EL (cell line): ENCODE data around the gene NOD1.
"Not testable (repeated sequence)": the region's sequence is repeated elsewhere in the genome, so short reads cannot be mapped to it uniquely, and the experiment has no call there.

Experiments
- DNase-seq: peaks from one replicate; pipeline ENCODE4 v3.0.0-alpha.2; 2016

The NOD1 gene

DNA sequence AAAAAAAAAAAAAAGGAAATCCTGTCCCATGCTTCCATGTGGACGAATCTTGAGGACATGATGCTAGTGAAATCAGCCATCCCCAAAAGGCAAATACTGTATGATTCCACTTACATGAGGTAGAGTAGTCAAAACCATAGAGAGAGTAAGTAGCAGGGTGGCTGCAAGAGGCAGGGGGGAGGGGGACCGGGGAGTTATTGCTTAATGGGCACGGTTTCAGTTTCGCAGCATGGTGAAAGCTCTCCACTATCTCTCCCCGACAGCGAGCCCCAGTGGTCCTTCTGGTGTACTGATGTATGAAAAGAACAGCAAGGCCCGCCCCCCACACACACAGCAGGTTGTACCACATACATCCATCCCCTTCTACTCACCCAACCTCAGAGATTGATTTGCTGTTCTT, 32.8 kb downstream of the NOD1 start:
- DNase-seq, result peak; percentile 36

DNA sequence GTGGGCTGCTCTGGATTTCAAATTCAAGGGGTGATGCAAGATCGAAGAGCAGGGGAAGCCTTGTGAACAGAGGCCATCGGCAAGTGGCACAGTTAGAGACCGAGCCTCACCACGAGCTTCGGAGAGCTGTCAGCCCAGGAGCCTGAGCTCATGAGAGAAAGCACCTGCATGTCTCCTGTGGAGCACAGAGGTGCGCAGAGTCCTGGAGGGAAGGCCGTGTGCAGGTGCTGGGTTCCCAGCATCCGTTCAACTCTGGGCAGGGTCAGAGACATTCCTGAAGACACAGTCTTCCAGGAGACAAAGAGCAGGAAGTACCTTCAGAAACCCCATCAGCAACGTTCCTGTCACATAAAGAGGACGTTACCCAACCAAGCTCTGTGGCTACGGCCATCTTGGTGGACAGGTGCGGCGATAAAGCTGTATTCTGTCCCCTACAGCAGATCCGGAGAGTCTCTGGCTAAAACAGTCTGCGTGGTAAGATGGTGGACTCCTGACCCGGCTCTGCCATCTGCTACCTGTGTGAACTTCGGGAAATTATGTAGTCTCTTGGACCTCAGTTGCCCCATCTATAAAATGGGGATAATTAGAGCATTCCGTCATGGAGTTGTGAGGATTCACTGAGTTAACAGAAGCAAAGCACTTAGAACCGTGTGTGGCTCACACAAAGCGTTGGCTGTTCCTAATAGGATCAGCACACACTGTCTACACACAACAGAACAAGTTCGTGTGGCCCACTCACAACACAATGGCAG, 40.6 kb downstream of the NOD1 start:
- DNase-seq, result no peak

DNA sequence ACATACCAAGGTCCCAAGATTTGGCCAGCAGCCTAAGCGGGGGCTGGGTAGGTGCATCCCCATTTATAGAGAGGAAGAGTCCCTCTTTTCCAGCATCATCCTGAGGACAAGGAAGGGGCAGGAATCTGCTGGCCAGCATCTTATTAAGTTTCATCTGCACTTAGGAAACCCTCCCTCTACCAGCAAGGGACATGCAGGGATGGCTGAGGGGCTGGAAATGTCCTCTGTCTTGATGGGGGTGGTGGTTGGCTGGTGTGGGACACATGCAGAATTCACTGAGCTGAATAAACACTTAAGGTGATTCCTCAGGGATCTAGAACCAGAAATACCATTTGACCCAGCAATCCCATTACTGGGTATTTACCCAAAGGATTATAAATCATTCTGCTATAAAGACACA, 42.1 kb downstream of the NOD1 start:
- no peak for DNase-seq

DNA sequence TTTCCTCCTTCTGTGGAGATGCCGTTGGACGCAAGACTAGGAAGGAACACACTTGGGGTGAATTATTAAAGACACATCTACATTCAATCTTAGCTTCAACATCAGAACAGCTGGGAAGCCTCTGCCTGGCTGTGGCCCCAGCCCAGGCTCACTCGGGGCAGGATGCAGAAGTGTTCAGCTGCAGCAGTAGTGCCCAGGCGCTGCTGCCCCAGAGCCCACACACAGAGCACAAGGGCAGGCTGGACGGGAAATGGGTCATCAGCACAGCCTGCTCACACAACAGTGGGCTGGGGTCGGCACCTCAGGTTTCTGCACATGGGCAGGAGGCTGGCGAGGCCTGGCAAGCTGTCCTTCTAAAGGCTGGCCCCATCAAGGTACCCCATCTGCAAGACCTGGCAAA, 42.5 kb downstream of the NOD1 start:
- DNase-seq, result no peak

DNA sequence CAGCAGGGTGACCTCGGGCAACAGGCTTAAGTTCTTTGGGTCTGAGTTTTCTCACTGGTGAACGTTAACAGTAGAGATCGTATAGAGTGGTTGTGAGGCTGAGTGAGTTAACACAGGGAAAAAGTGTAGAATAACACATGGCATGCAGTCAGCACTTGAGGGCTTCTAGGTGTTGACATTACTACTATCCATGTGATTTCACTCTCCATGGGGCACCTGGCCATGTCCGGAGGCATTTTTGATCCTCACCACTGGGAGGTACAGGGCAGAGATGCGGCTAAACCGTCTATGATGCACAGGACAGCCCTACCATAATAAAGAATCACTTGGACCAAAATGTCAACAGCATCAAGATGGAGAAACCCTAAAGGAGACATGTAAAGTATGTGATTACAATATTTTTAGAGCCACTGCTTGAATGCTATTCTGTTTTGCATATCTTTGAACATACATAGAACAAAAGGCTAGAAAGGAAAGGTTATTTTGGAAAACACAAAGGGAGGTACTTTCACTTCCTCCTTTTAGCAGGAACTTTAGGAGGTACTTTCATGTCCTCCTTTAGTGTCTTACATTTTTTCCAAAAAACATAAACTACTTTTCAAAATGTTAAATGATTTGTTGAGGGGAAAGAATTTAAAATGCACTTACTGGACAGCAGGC, 44.3 kb downstream of the NOD1 start:
- no peak for DNase-seq

DNA sequence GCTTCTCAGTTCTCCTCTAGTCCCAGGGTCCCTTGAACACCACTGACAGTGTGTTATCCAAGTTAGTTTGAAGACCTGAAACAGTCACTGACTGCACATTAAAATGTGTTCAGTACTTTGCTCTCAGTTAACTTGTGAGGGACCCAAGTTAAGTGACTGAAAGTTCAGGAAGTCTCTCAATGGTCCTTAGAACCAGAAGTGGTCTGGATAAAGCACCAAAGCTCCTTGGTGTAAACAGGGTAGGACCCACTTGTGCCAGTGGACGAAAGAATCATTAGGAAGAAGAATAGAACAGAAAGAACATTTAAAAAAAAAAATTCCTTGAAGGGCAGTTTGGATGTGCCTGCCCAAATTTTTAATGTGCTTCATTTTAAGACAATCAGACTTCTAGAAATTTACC, 45.1 kb downstream of the NOD1 start:
- no peak for DNase-seq

DNA sequence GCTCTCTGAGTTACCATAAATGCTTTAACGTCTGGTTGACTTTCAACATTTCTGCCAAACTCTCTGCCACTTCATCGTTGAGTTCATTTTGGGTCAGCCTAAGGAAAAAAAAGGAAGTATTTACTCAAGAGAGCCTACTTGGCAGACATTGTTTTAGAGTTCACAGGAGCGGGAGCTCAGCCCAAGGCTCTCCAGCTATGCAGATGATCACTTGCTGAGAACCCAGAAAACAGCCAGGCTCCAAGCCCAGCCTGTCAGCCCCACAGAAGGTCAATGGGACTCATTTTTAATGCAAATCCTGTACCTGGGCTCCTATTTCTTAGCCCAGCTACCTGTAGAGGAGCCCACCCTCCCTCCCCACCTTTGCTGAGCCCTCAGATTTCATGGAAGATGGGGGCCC, 45.5 kb downstream of the NOD1 start:
- no peak for DNase-seq

DNA sequence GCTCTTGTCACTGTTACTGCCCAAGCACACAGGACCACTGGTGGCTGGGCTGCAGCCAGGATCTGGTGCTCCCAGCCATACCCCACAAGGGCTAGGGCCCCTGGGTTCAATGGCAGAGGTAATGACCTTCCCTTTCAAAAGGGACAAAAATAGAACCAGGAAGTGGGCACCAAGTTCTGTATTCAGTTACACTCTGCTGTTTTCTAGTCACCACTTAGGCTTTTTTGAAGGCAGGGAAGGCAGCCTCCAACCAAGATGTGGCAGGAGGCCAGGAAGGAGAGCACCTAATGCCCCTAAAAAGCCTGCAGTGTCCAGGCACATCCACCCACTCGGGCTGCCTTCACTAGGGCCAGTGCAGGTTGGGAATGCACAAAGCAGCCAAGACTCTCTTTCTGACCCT, 47.8 kb downstream of the NOD1 start:
- no peak for DNase-seq

DNA sequence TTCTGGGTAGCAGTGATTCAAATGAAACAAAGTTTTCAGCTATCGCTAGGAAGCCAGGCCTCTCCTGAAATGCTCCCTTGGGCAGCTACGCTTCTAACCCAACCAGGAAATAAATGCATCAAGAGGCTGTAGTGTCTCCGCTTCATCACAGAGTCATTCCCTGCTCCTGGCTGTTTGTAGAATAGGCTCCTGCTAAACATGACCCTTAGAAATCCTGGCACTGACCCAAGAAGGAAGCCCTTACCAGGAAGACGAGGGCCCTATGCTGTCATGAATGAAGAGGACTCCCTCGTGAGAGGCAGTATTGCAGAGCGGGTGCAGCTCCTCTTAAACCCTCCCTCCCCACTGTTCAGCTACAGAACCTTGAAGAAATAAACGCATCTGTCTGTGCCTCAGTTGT, 48.3 kb downstream of the NOD1 start:
- no peak for DNase-seq

DNA sequence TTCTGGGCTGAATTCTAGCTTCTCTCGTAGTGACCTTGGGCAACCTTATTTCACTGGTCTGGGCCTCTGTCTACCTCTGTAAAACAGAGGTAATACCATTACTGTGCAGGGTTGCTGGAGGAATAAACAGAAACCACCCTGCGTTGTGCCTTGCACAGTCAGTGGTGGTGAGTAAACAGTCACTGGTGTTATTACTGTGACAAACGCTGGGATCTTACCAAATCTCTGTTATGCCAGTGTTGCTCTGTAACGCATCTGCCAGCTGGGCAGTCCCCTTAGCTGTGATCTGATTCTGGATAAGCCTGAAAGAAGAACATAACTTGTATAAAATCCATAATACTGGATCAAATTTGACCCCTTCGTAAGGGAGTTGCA, 49.4 kb downstream of the NOD1 start:
- DNase-seq, result no peak

DNA sequence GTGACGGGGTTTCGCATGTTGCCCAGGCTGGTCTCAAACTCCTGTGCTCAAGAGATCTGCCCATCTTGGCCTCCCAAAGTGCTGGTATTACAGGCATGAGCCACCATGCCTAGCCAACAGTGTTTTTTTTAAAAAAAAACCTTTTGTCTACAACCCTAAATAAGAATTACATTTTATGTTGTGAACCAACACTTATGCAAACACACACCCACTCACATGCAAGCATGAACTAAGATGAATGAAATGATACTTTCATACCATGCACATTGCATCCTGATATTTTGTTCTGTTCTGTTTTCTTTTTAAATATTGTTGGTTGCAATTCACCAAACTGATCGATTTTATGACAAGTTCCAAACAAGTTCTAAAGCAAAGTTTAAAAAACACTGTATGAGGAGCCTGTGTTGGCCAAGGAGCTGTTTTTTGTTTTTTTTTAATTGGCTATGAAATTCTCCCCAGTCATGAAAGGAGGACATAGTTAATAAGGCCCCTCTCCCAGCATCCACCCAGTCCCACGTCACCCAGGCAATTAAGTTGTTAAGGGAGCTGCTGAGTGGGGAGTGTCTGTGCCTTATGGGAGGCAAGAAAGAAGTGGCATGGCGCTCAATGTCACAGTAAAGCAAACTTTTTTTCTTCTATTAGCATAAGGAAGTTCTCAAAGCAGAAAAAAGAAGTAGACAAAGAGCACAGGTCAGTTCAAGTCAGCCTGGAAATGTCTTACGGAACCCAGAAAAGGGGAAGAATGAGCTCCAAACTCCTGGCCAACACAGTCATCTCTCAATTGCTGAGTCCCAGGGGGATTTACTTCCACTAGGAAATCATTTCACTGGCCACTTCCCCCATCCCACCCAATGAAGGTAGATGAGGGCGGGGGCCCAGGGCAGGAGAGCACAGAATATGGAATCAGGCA, 50.1 kb downstream of the NOD1 start:
- DNase-seq, result no peak

DNA sequence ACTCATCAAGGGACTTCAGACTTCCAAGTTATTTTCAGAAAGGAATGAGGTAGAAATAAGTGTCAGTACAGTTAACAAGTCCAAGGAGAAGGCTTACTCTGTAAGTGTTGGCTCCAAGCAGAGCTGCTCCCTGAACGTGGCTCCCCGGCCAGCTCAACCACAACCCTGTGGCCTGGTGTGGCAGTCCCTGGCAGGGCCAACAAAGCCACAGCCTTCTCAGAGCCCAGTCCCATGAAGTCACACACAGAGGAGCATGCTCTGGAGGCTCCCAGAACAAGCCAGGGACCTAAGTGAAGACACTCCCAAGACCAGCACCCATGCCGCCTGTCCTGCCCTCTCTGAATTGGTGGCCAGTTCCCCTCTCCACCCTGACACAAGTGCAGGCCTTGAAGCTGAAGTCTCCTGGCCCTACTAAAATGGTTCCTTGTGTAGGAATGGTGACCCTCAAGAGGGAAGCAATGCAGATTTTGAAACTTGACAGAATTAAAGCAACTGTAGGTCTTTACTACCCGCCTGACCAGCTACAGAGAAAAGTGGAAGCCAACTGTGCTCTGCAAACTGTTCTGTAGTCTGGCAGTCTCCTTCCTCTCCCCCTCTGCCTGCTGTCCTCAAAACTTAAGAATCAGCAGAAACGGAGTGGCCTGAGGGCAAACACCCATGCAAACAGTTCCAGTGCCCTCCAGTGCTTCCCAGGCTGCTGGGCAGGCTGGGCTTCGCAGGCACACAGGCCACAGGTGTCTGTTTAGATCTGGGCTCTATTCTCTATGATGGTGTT, 51.1 kb downstream of the NOD1 start:
- DNase-seq, result no peak

DNA sequence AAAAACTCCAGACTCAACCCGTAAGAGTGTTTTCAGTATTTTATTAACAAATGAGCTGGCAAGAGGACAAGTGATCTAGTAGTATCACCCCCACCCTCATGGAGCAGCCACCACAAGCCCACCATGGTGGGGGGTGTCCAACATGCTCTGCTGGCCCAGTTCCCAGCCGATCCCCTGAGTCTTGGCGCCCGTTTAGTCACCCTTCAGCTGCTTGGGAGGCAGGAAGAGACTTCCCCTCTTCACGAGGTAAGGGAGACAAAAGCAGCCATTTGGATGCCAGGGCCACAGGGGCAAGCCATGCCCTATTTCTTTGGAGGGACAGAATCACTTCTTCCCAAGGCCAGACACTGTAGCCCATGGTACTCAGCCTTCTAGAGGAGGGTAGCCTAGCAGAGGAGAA, 54.1 kb downstream of the NOD1 start:
- no peak for DNase-seq

DNA sequence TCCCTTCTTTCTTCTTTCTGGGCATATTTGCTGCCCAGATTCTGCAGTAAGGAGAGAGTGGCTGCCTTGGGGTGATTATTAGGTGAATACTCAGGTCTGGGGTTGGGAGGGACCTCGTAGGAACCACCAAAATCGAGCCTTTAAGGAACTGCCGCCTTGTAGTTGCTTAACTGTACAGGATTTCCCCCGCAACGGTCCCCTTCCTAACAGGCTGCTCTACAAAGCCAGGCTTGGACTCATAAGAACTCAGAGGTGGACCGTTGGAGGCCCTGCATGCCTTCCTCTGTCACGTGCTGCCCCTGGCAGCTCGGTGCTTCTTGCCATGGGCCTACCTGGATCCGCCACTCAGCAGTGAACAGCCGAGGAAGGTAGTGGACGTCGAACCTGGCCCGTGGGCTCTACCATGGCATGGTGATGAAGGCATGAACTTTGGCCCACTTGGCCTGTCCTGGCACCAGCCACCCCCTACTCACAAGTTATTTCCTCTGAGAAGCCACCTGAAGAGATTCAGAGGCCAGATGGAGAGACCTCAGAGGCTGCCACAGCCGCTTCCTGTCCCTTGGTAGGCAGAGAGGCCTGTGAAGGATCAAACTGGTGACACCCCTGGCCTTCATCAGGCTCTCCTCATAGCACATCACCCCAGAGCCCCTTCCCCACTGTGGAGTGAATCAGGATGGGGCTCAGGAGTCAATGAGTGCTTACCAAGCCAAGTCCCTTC, 54.6 kb downstream of the NOD1 start:
- no peak for DNase-seq

DNA sequence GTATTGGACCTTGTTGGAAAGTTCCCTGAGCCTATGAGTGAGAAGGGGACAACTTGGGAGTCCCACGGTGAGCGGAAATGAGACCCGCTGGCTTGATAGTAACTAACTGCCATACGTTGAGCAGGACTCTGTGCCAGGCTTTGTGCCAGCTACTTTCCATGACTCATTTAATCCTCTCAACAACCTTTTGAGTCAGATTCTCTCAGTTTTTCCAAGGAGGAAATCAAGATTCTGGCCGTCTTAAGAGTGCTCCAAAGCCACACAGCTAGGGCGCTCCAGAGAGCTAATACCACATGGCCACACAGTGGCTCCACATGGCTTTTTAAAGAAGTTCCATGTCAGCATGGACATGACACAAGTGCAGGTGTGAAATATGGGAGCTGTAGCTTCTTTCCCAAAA, 55.7 kb downstream of the NOD1 start:
- DNase-seq, result peak; percentile 11

DNA sequence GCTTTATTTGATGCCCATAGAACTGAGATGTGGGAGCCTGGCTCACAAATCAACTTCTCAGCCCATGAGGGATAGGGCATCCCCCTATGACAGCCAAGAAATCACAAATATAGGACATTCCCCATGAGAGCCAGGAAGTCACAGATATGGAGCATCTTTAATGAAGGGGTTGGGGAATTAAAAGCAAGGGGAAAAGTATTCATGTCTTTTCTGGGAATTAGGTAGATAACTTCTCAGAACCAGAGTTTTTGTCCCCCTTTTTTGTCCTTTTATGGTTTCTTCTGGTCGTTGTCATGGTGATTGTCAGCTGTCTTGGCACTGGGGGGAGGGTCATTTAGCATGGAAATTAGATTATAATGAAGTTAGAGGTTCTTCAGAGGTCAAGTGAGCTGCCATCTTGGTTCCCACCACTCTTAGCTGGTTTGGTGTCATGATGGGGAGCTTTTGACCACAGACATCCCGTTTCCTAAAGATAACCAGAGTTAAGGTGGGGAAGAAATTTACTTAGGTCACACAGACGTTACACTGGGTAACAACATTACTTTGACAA, 56.9 kb downstream of the NOD1 start:
- no peak for DNase-seq

DNA sequence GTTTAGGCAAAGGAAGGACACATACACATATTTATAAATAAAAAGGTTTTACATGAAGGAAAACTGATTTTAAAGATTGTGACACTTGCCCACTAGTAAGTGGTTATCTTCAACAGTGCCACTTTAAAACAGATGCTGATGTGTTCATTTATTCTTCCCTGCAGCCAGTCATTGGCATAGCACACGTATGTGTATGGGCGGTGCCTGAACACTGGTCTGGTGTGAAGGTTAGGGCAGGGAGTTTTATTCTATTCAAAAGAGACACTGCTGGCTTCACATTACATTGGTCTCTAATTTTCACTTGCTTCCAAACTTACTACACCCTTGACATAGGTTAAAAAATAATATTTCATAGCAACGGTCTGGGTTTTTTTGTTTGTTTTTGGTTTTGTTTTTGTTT, 57.9 kb downstream of the NOD1 start:
- DNase-seq, result no peak

DNA sequence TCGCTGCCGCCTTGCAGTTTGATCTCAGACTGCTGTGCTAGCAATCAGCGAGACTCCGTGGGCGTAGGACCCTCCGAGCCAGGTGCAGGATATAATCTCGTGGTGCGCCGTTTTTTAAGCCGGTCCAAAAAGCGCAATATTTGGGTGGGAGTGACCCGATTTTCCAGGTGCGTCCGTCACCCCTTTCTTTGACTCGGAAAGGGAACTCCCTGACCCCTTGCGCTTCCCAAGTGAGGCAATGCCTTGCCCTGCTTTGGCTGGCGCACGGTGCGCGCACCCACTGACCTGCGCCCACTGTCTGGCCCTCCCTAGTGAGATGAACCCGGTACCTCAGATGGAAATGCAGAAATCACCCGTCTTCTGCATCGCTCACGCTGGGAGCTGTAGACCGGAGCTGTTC, 58.5 kb downstream of the NOD1 start:
- not testable (repeated sequence) for DNase-seq

DNA sequence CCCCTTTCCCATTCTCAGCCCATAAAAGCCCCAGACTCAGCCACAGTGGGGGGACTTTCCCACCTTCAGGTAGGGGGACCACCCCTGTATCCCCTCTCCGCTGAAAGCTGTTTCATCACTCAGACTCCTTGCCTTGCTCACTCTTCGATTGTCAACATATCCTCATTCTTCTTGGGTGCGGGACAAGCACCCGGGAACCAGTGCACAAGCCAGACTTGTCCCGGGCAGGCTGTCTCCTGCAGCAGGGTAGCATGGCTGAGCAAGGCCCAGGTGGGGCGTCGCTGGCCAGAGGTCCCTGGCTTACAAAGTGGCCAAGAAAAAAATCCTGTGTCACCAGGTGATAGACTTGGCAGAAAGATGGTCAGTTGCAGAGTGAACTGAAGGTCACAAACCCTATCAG, 64.7 kb downstream of the NOD1 start:
- no peak for DNase-seq

DNA sequence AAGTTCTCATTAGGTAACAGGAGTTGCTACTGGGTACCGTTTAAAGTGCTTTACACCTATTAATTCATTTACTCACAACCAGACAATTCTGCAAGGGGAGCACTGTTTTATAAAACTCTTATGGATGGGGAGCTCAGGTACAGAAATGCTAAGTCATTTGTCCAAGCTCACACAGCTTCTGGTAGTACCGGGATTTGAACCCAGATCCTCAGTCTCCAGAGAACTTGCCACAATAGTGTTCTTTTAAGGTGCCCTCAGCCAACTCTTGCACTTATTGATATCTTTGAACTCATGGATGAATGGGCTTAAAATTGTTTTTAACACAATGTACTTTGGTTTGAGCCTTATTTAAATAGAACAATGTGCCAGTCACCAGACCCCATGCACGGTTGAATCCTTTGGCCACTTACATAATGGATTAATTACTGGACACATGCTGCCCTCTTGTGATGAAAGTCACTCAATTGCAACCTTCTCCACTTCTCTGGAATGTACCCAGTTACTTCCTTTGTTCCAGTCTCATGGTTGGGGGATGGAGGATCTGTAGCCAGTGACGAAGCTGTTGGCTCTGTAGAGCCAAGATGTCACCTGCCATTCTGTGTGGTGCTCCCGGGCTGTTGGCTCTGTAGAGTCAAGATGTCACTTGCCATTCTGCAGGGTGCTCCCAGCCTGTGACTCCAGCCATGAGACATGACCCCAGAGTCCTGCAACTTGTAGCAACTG, 65.6 kb downstream of the NOD1 start:
- DNase-seq, result peak; percentile 82

DNA sequence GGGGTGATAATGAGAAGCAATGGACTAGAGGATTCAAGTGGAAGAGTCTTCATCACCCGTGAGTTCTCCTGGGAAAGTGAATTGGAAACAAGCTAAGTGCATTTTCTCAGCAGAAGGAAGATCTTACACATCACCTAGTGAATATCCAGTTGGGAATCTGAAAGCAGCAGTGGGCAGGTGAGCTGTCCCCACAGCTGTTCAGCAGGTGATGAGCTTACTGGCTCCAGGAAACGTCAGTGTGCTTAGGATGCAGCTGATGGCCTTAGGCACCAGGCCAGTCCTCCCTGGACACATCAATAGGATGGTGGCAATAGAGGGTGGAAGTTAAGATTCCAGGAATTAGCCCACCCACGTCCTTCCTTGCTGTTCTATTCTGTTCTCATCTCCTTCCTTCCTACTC, 66.7 kb downstream of the NOD1 start:
- no peak for DNase-seq
